PC-3 (cell line): ENCODE data around the gene TBC1D14.

ENCODE experiments used
- EZH2 ChIP-seq: fragments of 300-600 bp; sonication (generic); IDR thresholded peaks from one replicate; pipeline ENCODE4 v1.6.1; 2017; ENCODE audit warnings: antibody characterized with exemption, mild to moderate bottlenecking, low read length; ENCODE audit not compliant: unreplicated experiment
- TF ChIP-seq, protein P1 (sequence below): fragments of 300-600 bp; sonication (generic); conservative IDR thresholded peaks from 2 replicates; pipeline ENCODE4 v1.5.1; 2017; ENCODE audit warnings: antibody characterized with exemption, low read depth, mild to moderate bottlenecking, low read length

DNA sequence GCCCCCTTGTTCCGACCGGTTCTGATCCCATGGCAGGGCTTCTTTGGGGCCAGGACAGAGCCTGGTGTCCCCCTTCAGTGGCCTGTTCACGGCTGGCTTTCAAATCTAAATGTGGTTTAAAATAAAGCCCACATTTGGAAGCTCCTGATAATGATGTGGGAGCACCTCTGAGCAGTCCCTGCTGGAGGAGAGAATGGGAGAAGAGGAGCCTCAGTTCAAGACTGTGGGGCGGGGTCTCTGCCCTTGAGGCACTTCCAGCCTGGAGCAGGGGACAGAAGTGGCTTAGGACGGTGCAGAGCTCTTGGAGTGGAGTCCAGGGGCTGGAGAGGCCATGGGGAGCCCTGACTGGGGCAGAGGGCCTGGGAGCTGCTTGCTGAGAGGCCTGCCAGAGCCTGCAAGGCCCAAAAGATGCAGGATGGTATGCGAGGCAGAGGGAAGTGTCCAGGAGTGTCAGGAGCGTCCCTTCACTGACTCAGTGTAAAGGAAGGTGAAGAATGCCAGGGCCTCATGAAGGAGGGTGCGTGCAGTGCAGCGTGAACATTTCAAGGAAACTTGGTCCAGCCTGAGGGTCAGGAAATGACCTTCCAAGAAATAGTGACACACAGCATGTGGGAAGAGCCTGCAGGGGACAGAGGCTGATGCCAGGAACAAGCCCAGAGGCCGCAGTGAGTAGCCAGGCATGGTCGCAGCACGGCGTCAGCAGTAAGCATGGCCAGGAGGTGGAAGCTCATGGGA, 112.5 kb downstream of the TBC1D14 start:
- TF ChIP-seq, protein P1, sequence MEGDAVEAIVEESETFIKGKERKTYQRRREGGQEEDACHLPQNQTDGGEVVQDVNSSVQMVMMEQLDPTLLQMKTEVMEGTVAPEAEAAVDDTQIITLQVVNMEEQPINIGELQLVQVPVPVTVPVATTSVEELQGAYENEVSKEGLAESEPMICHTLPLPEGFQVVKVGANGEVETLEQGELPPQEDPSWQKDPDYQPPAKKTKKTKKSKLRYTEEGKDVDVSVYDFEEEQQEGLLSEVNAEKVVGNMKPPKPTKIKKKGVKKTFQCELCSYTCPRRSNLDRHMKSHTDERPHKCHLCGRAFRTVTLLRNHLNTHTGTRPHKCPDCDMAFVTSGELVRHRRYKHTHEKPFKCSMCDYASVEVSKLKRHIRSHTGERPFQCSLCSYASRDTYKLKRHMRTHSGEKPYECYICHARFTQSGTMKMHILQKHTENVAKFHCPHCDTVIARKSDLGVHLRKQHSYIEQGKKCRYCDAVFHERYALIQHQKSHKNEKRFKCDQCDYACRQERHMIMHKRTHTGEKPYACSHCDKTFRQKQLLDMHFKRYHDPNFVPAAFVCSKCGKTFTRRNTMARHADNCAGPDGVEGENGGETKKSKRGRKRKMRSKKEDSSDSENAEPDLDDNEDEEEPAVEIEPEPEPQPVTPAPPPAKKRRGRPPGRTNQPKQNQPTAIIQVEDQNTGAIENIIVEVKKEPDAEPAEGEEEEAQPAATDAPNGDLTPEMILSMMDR = no peak
- no peak for TF ChIP-seq EZH2
